ENCODE data around the gene RNU7-1. TPM values are rescaled to one million over a fixed set of nuclear protein-coding genes. Genes with fewer than 3 reads are reported as not detected.

RNU7-1 gene
- total and polyA plus RNA-seq, 2 experiments from 2014 or later: not detected

DNA sequence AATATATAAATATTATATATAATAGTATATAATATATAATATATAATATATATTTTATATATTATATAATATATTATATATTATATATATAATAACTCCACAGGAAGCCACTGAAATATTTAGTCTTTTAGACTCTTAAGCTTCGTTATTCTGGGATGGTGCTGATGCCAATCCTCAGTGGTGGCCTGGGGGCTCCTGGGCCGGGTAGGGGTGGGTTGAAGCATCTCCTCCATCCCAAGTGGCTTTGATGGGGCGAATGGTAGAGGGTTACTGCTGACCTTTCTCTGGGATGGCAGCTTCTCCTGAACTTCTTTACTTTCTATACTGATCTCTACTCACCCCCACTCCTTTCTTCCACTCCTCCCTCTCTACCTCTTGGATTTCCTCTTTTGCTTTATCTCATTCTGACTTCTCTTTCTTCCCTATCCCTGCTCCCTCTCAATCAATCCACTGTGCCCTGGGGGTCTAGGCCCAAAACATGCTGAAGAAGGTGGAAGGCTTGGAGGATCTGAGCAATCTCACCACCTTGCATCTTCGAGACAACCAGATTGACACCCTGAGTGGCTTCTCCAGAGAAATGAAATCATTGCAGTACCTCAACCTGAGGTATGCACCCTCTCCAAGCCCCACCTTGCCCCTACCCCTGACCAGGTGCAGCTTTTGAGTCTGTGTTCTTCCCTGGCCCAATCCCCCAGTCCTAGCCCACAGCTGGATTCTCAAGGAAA lies 34.0 kb upstream of the RNU7-1 start:
- no peak for DNase-seq (ENCODE audit: low read depth in 1 of 2, low spot score in 1 of 2)
- Histone ChIP-seq H3K27ac (no peak overlapping the region), H3K27me3 (no peaks in the 10 kb centered on the region), H3K9me3 (ENCODE audit: low read depth) (no peaks in the 10 kb centered on the region), H3K36me3 (no peaks in the 10 kb centered on the region), H3K4me1 (ENCODE audit: low read depth) (peaks cover 4% of the 10 kb centered on the region), H3K4me3 (no peak overlapping the region)
- TF ChIP-seq, protein P1, sequence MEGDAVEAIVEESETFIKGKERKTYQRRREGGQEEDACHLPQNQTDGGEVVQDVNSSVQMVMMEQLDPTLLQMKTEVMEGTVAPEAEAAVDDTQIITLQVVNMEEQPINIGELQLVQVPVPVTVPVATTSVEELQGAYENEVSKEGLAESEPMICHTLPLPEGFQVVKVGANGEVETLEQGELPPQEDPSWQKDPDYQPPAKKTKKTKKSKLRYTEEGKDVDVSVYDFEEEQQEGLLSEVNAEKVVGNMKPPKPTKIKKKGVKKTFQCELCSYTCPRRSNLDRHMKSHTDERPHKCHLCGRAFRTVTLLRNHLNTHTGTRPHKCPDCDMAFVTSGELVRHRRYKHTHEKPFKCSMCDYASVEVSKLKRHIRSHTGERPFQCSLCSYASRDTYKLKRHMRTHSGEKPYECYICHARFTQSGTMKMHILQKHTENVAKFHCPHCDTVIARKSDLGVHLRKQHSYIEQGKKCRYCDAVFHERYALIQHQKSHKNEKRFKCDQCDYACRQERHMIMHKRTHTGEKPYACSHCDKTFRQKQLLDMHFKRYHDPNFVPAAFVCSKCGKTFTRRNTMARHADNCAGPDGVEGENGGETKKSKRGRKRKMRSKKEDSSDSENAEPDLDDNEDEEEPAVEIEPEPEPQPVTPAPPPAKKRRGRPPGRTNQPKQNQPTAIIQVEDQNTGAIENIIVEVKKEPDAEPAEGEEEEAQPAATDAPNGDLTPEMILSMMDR (IDR thresholded peaks at IDR 0.05; ENCODE audit: low read depth, low read length): no peak

DNA sequence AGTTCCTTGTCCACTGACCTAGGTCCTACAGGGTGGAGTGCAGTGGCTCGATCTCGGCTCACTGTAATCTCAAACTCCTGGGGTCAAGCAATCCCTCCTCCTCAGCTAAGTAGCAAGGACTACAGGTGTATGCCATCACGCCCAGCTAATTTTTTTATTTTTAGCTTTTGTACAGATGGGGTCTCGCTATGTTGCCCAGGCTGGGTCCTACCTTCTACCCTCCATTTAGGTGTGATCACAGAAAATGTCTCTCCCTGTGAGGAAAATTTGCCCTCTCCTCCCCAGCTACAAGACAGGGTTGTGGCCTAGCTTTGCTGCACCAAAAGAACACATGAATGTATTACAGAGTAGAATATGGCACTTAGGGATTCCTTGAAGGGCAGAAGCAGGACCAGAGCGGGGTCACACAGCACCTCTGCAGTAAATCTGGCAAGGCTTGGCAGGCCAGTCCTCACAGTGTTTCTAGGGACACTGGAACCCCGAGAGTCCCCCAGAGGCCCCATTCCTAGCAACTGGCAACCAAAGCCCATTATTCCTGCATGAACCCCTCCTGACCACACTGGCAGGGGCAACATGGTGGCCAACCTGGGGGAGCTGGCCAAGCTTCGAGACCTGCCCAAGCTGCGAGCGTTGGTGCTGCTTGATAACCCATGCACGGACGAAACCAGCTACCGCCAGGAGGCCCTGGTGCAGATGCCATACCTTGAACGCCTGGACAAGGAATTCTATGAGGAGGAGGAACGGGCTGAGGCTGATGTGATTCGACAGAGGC lies 31.3 kb upstream of the RNU7-1 start:
- Histone ChIP-seq H3K4me1 (ENCODE audit: low read depth) (no peaks in the 10 kb centered on the region), H3K4me3 (no peak overlapping the region), H3K36me3 (no peaks in the 10 kb centered on the region), H3K27ac (no peak overlapping the region), H3K9me3 (ENCODE audit: low read depth) (no peaks in the 10 kb centered on the region), H3K27me3 (no peaks in the 10 kb centered on the region)
- DNase-seq (ENCODE audit: low read depth in 1 of 2, low spot score in 1 of 2): no peak
- TF ChIP-seq, protein P1 (IDR thresholded peaks at IDR 0.05; ENCODE audit: low read depth, low read length): no peak

DNA sequence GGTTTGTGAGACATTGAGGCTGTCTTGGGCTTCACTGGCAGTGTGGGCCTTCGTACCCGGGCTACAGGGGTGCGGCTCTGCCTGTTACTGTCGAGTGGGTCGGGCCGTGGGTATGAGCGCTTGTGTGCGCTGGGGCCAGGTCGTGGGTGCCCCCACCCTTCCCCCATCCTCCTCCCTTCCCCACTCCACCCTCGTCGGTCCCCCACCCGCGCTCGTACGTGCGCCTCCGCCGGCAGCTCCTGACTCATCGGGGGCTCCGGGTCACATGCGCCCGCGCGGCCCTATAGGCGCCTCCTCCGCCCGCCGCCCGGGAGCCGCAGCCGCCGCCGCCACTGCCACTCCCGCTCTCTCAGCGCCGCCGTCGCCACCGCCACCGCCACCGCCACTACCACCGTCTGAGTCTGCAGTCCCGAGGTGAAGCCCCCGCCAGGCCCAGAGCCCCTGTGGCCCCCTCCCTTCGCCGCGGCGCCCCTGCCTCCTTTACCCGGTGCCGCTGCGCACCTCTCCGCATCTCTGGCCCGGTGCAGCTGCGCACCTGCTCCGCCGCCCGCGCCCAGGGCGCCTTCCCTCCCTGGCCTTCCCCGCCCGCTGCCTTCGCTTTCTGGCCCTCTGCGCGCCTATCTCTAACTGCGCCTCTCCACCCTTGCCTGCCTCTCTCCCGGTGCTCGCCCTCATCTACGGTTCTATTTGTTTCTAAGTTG lies 29.2 kb upstream of the RNU7-1 start, which contains the start of gene ENO2:
ENO2 (plus strand) TSS at position 335 of the 701 bp plus-strand sequence. CDS start 1,253 bp downstream, outside the sequence.
- Histone ChIP-seq H3K27me3 (no peaks in the 10 kb centered on the region), H3K9me3 (ENCODE audit: low read depth) (no peaks in the 10 kb centered on the region), H3K27ac (no peak within 1 kb of the TSS), H3K4me1 (ENCODE audit: low read depth) (no peaks in the 10 kb centered on the region), H3K36me3 (peaks cover 2% of the 10 kb centered on the region), H3K4me3 (peak within 1 kb of the TSS; percentile 69)
- peak; percentile 66 to 80 for DNase-seq (ENCODE audit: low read depth in 1 of 2, low spot score in 1 of 2)
- TF ChIP-seq, protein P1 (IDR thresholded peaks at IDR 0.05; ENCODE audit: low read depth, low read length): no peak

DNA sequence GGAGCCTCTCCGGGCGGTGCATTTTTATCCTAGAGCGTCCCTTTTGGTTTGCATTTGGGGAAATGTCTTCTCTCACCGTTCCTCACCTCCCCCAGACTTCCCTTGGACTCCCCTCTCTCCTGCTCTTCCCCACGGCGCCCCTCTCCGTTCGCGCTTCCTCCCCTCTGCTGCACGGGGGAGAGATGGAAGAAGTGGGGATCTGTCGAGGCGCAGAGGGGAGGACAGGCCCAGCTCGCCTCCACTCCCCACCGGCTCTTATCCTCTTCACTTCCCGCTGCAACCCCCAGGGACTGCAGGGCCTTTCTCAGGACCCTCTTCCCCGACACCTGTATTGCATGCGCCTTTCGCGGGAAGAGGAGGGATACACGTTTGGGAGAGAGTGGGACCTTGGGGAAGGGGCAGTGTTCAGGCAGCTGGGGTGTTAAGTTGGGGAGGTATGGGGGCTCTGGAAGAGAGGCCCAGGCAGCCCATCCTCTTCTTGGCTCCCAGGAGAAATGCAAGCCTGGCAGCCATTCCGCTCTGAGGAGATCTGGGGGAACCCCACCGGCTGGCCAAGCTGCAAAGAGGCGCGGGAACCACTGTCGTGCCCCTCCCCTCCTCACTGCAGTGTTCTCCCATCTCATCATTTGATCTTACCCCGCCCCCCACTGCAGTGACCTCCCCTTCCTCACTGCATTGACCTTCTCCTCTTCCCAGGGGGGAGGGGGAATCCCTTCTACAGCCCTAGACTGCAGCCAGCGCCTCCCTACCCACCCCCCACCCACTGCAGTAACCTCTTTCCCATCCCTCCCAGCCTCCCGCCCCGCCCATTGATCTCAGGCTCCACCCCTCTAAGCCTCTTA lies 28.4 kb upstream of the RNU7-1 start:
- Histone ChIP-seq H3K27ac (no peak overlapping the region), H3K4me3 (peak overlapping the region; percentile 69), H3K9me3 (ENCODE audit: low read depth) (no peaks in the 10 kb centered on the region), H3K36me3 (peaks cover 2% of the 10 kb centered on the region), H3K4me1 (ENCODE audit: low read depth) (no peaks in the 10 kb centered on the region), H3K27me3 (no peaks in the 10 kb centered on the region)
- TF ChIP-seq, protein P1 (IDR thresholded peaks at IDR 0.05; ENCODE audit: low read depth, low read length): no peak
- DNase-seq (ENCODE audit: low read depth in 1 of 2, low spot score in 1 of 2): peak in 1 of 2 donors; percentile 27
